SK-N-SH (cell line): Measurements from ENCODE around the gene MED27. TPM values are rescaled to one million over a fixed set of nuclear protein-coding genes. Genes with fewer than 3 reads are reported as not detected.

Experiments
- CTCF ChIA-PET: fragments of 300-600, 350-600 bp; formaldehyde crosslinking; extraction: SDS; loops from one replicate; lab custom pipeline; 2021; lab: Yijun Ruan, JAX
- POLR2A ChIA-PET: fragments of 350-600 bp; sonication (Branson Sonifier 250); formaldehyde crosslinking; extraction: SDS; loops from one replicate; lab custom pipeline; 2020; ENCODE audit warnings: antibody characterized with exemption, inconsistent platforms; lab: Yijun Ruan, JAX
- DNase-seq: peaks from one replicate; pipeline ENCODE4 v3.0.0; 2012
- H2AFZ ChIP-seq: fragments of 200-600 bp; sonication (generic); 2 replicates; pipeline ENCODE4 v1.8.1; 2016; ENCODE audit warnings: antibody characterized with exemption, mild to moderate bottlenecking, low read depth
- H3F3A ChIP-seq: fragments of 200-600 bp; sonication (generic); replicated peaks from 2 replicates; pipeline ENCODE3; 2016; ENCODE audit warnings: antibody characterized with exemption, mild to moderate bottlenecking; ENCODE audit not compliant: insufficient read depth
- H3K27ac ChIP-seq, 2 experiments: fragments of 200-500 bp in 1 of 2; fragments of 200-600 bp in 1 of 2; sonication (Bioruptor generic) in 1 of 2; sonication (generic), shearing (Covaris generic) in 1 of 2; 2 replicates each; pipeline versions ENCODE4 v1.5.1 to v1.6.1; 2014 to 2016; ENCODE audit warnings: low read depth in 2 of 2, inconsistent platforms in 1 of 2, low read length in 1 of 2, mild to moderate bottlenecking in 1 of 2, mixed read lengths in 1 of 2
- H3K27me3 ChIP-seq: fragments of 200-600 bp; sonication (generic), shearing (Covaris generic); 2 replicates; pipeline ENCODE4 v1.6.1; 2016; ENCODE audit warnings: mixed run types; ENCODE audit not compliant: insufficient read depth
- H3K36me3 ChIP-seq, 2 experiments: fragments of 200-500 bp in 1 of 2; fragments of 200-600 bp in 1 of 2; sonication (Bioruptor generic) in 1 of 2; sonication (generic) in 1 of 2; replicated peaks in 1 of 2; 2 replicates each; pipeline versions ENCODE3 to v1.5.1; 2014 to 2016; ENCODE audit warnings: low read length in 1 of 2, mild to moderate bottlenecking in 1 of 2; ENCODE audit not compliant: insufficient read depth in 2 of 2, control insufficient read depth in 1 of 2
- H3K4me1 ChIP-seq, 2 experiments: fragments of 200-500 bp in 1 of 2; fragments of 200-600 bp in 1 of 2; sonication (Bioruptor generic) in 1 of 2; sonication (generic), shearing (Covaris generic) in 1 of 2; 2 replicates each; pipeline versions ENCODE4 v1.5.1 to v1.6.1; 2014 to 2016; ENCODE audit warnings: low read depth in 1 of 2, low read length in 1 of 2, mixed run types in 1 of 2; ENCODE audit not compliant: insufficient read depth in 2 of 2, control insufficient read depth in 1 of 2
- H3K4me2 ChIP-seq: fragments of 200-600 bp; sonication (generic), shearing (Covaris generic); 2 replicates; pipeline ENCODE4 v1.6.1; 2017; ENCODE audit warnings: mixed run types
- H3K4me3 ChIP-seq, 2 experiments: fragments of 200-500 bp in 1 of 2; fragments of 200-600 bp in 1 of 2; sonication (Bioruptor generic) in 1 of 2; sonication (generic), shearing (Covaris generic) in 1 of 2; 2 replicates each; pipeline versions ENCODE4 v1.5.1 to v1.8.1; 2014 to 2016; ENCODE audit warnings: low read depth in 2 of 2, inconsistent platforms in 1 of 2, low read length in 1 of 2, mild to moderate bottlenecking in 1 of 2, mixed read lengths in 1 of 2, moderate library complexity in 1 of 2
- H3K79me2 ChIP-seq: fragments of 200-600 bp; sonication (generic); 2 replicates; pipeline ENCODE4 v1.8.1; 2017; ENCODE audit warnings: mild to moderate bottlenecking; ENCODE audit not compliant: insufficient read depth
- H3K9ac ChIP-seq: fragments of 200-600 bp; sonication (generic); 2 replicates; pipeline ENCODE4 v1.6.1; 2017; ENCODE audit warnings: mixed run types
- H3K9me2 ChIP-seq: fragments of 200-600 bp; sonication (generic); 2 replicates; pipeline ENCODE4 v1.6.1; 2017; ENCODE audit warnings: mixed run types
- H3K9me3 ChIP-seq: fragments of 200-600 bp; sonication (generic); 2 replicates; pipeline ENCODE4 v1.6.1; 2017; ENCODE audit warnings: mixed run types, mild to moderate bottlenecking, moderate library complexity
- H4K20me1 ChIP-seq: fragments of 200-600 bp; sonication (generic); 2 replicates; pipeline ENCODE4 v1.6.1; 2017; ENCODE audit warnings: mild to moderate bottlenecking, mixed run types; ENCODE audit not compliant: insufficient read depth
- ELF1 ChIP-seq: IDR thresholded peaks from 2 replicates; pipeline ENCODE4 v1.4.0; 2012
- EZH2phosphoT487 ChIP-seq: fragments of 200-600 bp; sonication (generic); IDR thresholded peaks from 2 replicates; pipeline ENCODE4 v1.6.1; 2017; ENCODE audit warnings: low read depth, mixed run types, mild to moderate bottlenecking, antibody characterized with exemption, moderate library complexity, borderline replicate concordance
- FOXM1 ChIP-seq: IDR thresholded peaks from 2 replicates; pipeline ENCODE4 v1.4.0; 2012; ENCODE audit warnings: low read depth, mild to moderate bottlenecking
- IRF3 ChIP-seq: fragments of 150-350 bp; IDR thresholded peaks from 2 replicates; pipeline ENCODE4 v1.6.1; 2016; ENCODE audit warnings: mild to moderate bottlenecking, low read depth, low read length
- MAX ChIP-seq: IDR thresholded peaks from 2 replicates; pipeline ENCODE4 v1.4.0; 2012; ENCODE audit warnings: low read depth
- NRF1 ChIP-seq: IDR thresholded peaks from 2 replicates; pipeline ENCODE4 v1.6.1; 2012; ENCODE audit warnings: low read depth, mild to moderate bottlenecking, low read length
- POLR2AphosphoS5 ChIP-seq: IDR thresholded peaks from 2 replicates; pipeline ENCODE4 v1.6.1; 2012; ENCODE audit warnings: low read depth, low read length
- RCOR1 ChIP-seq: fragments of 150-350 bp; IDR thresholded peaks from 2 replicates; pipeline ENCODE4 v1.6.1; 2017; ENCODE audit warnings: antibody characterized with exemption, low read length
- REST ChIP-seq: IDR thresholded peaks from 2 replicates; pipeline ENCODE4 v1.6.1; 2012; ENCODE audit warnings: mild to moderate bottlenecking, low read depth, low read length, moderate library complexity
- RFX5 ChIP-seq: IDR thresholded peaks from 2 replicates; pipeline ENCODE4 v1.6.1; 2012; ENCODE audit warnings: mild to moderate bottlenecking, improper control_type of control experiment, low read length
- RXRA ChIP-seq: IDR thresholded peaks from 2 replicates; pipeline ENCODE4 v1.4.0; 2012; ENCODE audit warnings: low read depth, mild to moderate bottlenecking, borderline replicate concordance
- SIN3A ChIP-seq: IDR thresholded peaks from 2 replicates; pipeline ENCODE4 v1.6.1; 2012; ENCODE audit warnings: low read depth, mild to moderate bottlenecking, low read length, moderate library complexity, borderline replicate concordance
- TAF1 ChIP-seq: IDR thresholded peaks from 2 replicates; pipeline ENCODE4 v1.6.1; 2012; ENCODE audit warnings: low read depth, mild to moderate bottlenecking, low read length, moderate library complexity, borderline replicate concordance
- TEAD4 ChIP-seq: IDR thresholded peaks from 2 replicates; pipeline ENCODE4 v1.4.0; 2012; ENCODE audit warnings: mild to moderate bottlenecking, borderline replicate concordance; ENCODE audit not compliant: insufficient read depth
- USF1 ChIP-seq: IDR thresholded peaks from 2 replicates; pipeline ENCODE4 v1.4.0; 2012; ENCODE audit warnings: low read depth, borderline replicate concordance
- YY1 ChIP-seq: IDR thresholded peaks from 2 replicates; pipeline ENCODE4 v1.4.0; 2012; ENCODE audit warnings: low read depth, mild to moderate bottlenecking
- WGBS: methylation state at CpG from one replicate; pipeline ENCODE4 v1.1.6; 2017; ENCODE audit warnings: low lambda C conversion rate; 5-methylcytosine and 5-hydroxymethylcytosine counted together
- polyA plus RNA-seq, 3 experiments: library from polyadenylated mRNA; depleted of rRNA; stranded (reverse); fragments of >200 nt; gene quantifications; 2 replicates each; pipeline ENCODE4 v1.2.3, GENCODE V29; 2012

MED27 gene
- polyA plus RNA-seq, 1 of the 3 experiments (the other 2 are of a cell fraction), result 35.0 TPM

- H3K9me2 ChIP-seq, result no peaks in the 10 kb centered on the region
- H3K4me3 ChIP-seq, result no peak overlapping the region; a peak in 1 of 4 replicates
- ChIA-PET POLR2A (interaction anchor here (0.6 kb wide), 1 partner anchor 215 kb away, joined by 3 read pairs; no protein-coding TSS in a partner anchor), CTCF (interaction anchor here (1.0 to 1.1 kb wide), 2 partner anchors 71 to 426 kb away, joined by 3 to 4 read pairs; no protein-coding TSS in a partner anchor)
- no peaks in the 10 kb centered on the region for H3K27me3 ChIP-seq
- TF ChIP-seq RFX5 (no peak), REST (no peak), POLR2AphosphoS5 (no peak), ELF1 (no peak), TAF1 (no peak), RCOR1 (no peak), MAX (no peak), EZH2phosphoT487 (no peak), SIN3A (no peak), TEAD4 (no peak), RXRA (no peak), NRF1 (no peak), YY1 (no peak), IRF3 (no peak), USF1 (no peak), FOXM1 (no peak)
- no peaks in the 10 kb centered on the region for H3K79me2 ChIP-seq
- H3F3A ChIP-seq, result no peaks in the 10 kb centered on the region
- no peaks in the 10 kb centered on the region for H3K9me3 ChIP-seq
- no peak overlapping the region for H3K9ac ChIP-seq
- H3K27ac ChIP-seq, result no peak overlapping the region
- WGBS, result no CpG with 5 or more reads among the region's 2 CpGs
- no peaks in the 10 kb centered on the region; a peak in 1 of 4 replicates for H3K4me1 ChIP-seq
- H3K4me2 ChIP-seq, result no peak overlapping the region
- H4K20me1 ChIP-seq, result no peaks in the 10 kb centered on the region
- no peaks in the 10 kb centered on the region for H3K36me3 ChIP-seq
- H2AFZ ChIP-seq, result no peak overlapping the region
- no peak for DNase-seq
Measured at GRCh38 chr9:131833906-131834305, 245.8 kb downstream of the MED27 start.
